Type B pancreatic cell (in vitro differentiated cells): Measurements from ENCODE around the gene PRDM10. TPM values are rescaled to one million over a fixed set of nuclear protein-coding genes. Genes with fewer than 3 reads are reported as not detected.

Source experiments
- DNase-seq: peaks from one replicate; pipeline ENCODE4 v3.0.0; 2021; ENCODE audit warnings: mixed read lengths; ENCODE audit not compliant: unreplicated experiment; ENCODE audit errors: extremely low spot score
- H3K27ac Mint-ChIP-seq: 2 replicates; pipeline ENCODE4 v1.8.0; 2021; ENCODE audit warnings: mild to moderate bottlenecking, mixed read lengths
- H3K27me3 Mint-ChIP-seq: 2 replicates; pipeline ENCODE4 v1.8.0; 2021; ENCODE audit warnings: mixed read lengths
- H3K36me3 Mint-ChIP-seq: 2 replicates; pipeline ENCODE4 v1.8.0; 2021; ENCODE audit warnings: mixed read lengths
- H3K4me1 Mint-ChIP-seq: one replicate; pipeline ENCODE4 v1.8.0; 2021; ENCODE audit warnings: mixed read lengths; ENCODE audit not compliant: unreplicated experiment
- H3K4me3 Mint-ChIP-seq: 2 replicates; pipeline ENCODE4 v1.8.0; 2021; ENCODE audit warnings: mild to moderate bottlenecking, mixed read lengths
- H3K9me3 Mint-ChIP-seq: 2 replicates; pipeline ENCODE4 v1.8.0; 2021; ENCODE audit warnings: mixed read lengths
- CTCF ChIP-seq: fragments of 200-600 bp; sonication (generic); conservative IDR thresholded peaks from 2 replicates; pipeline ENCODE4 v1.5.0; 2021; ENCODE audit warnings: antibody characterized with exemption, mild to moderate bottlenecking
- total RNA-seq: library from RNA; stranded (reverse); gene quantifications from 2 replicates; pipeline ENCODE4 v1.2.1, GENCODE V29; 2021; ENCODE audit warnings: low replicate concordance

PRDM10 gene
- total RNA-seq, 1 donor from 2014 or later, result 13.4 TPM

- Mint-ChIP-seq H3K36me3 (peaks cover 6% of the 10 kb centered on the region), H3K4me3 (peak overlapping the region; percentile 65), H3K27me3 (no peaks in the 10 kb centered on the region), H3K27ac (peak overlapping the region; percentile 97), H3K9me3 (peaks cover 12% of the 10 kb centered on the region), H3K4me1 (peaks cover 27% of the 10 kb centered on the region)
- DNase-seq, result no peak
- TF ChIP-seq CTCF, result no peak
Measured at GRCh38 chr11:129854232-129854805, 148.3 kb downstream of the PRDM10 start.

- peak overlapping the region; percentile 97 for H3K27ac Mint-ChIP-seq
- DNase-seq, result no peak
- peaks cover 3% of the 10 kb centered on the region for H3K36me3 Mint-ChIP-seq
- H3K27me3 Mint-ChIP-seq, result no peaks in the 10 kb centered on the region
- H3K4me1 Mint-ChIP-seq, result peaks cover 27% of the 10 kb centered on the region
- peaks cover 12% of the 10 kb centered on the region for H3K9me3 Mint-ChIP-seq
- no peak for TF ChIP-seq CTCF
- H3K4me3 Mint-ChIP-seq, result peak overlapping the region; percentile 65
Measured at GRCh38 chr11:129853518-129854231, 149.0 kb downstream of the PRDM10 start.

- Mint-ChIP-seq H3K27ac (no peak overlapping the region), H3K27me3 (no peaks in the 10 kb centered on the region), H3K36me3 (no peaks in the 10 kb centered on the region), H3K9me3 (peaks cover 12% of the 10 kb centered on the region), H3K4me1 (peaks cover 27% of the 10 kb centered on the region), H3K4me3 (no peak overlapping the region)
- no peak for TF ChIP-seq CTCF
- DNase-seq, result no peak
Measured at GRCh38 chr11:129852125-129852740, 150.4 kb downstream of the PRDM10 start.

Other genes starting within 250 kb of the PRDM10 start
- 28.2 and 34.0 TPM in 2 replicates for gene TMEM45B, start 187.0 kb downstream of the PRDM10 start, total RNA-seq
- 37.9 and 49.0 TPM in 2 replicates for gene NFRKB, start 107.3 kb downstream of the PRDM10 start, total RNA-seq
- 207 and 254 TPM in 2 replicates for gene APLP2, start 67.1 kb upstream of the PRDM10 start, total RNA-seq
- gene ST14, start 156.9 kb upstream of the PRDM10 start, total RNA-seq, result 71.7 and 170 TPM in 2 replicates